Hepatocyte (in vitro differentiated cells): ENCODE results near the gene SIM2. TPM values are rescaled to one million over a fixed set of nuclear protein-coding genes. Genes with fewer than 3 reads are reported as not detected.
"Not testable (repeated sequence)": the region's sequence is repeated elsewhere in the genome, so short reads cannot be mapped to it uniquely, and the experiment has no call there.

ENCODE experiments used
- DNase-seq: peaks from one replicate; pipeline ENCODE4 v3.0.0-alpha.2; 2016; ENCODE audit warnings: low spot score
- H2AFZ ChIP-seq: fragments of 200-600 bp; sonication (generic); 2 replicates; pipeline ENCODE4 v1.6.0; 2016; ENCODE audit warnings: antibody characterized with exemption, mild to moderate bottlenecking
- H3K27ac ChIP-seq: fragments of 200-600 bp; sonication (generic); 2 replicates; pipeline ENCODE4 v1.5.1; 2016; ENCODE audit warnings: mild to moderate bottlenecking
- H3K27me3 ChIP-seq: fragments of 200-600 bp; sonication (generic); 2 replicates; pipeline ENCODE4 v1.6.1; 2016
- H3K36me3 ChIP-seq: fragments of 200-600 bp; sonication (generic); replicated peaks from 2 replicates; pipeline ENCODE4 v1.5.1; 2016; ENCODE audit warnings: low read depth; ENCODE audit not compliant: insufficient read depth
- H3K4me1 ChIP-seq: fragments of 200-600 bp; sonication (generic); 2 replicates; pipeline ENCODE4 v1.5.1; 2016; ENCODE audit warnings: mild to moderate bottlenecking, moderate library complexity; ENCODE audit not compliant: insufficient read depth
- H3K4me2 ChIP-seq: fragments of 200-600 bp; sonication (generic); 2 replicates; pipeline ENCODE4 v1.6.0; 2016
- H3K4me3 ChIP-seq: fragments of 200-600 bp; sonication (generic); 2 replicates; pipeline ENCODE4 v1.5.1; 2016; ENCODE audit warnings: mild to moderate bottlenecking
- H3K79me2 ChIP-seq: fragments of 200-600 bp; sonication (generic); 2 replicates; pipeline ENCODE4 v1.6.0; 2017; ENCODE audit warnings: mild to moderate bottlenecking
- H3K9me2 ChIP-seq: fragments of 200-600 bp; sonication (generic); replicated peaks from 2 replicates; pipeline ENCODE4 v1.6.0; 2017; ENCODE audit warnings: mild to moderate bottlenecking; ENCODE audit not compliant: insufficient read depth
- H3K9me3 ChIP-seq: fragments of 200-600 bp; sonication (generic); 2 replicates; pipeline ENCODE4 v1.5.1; 2016; ENCODE audit warnings: low read depth, mild to moderate bottlenecking
- H4K20me1 ChIP-seq: fragments of 200-600 bp; sonication (generic); 2 replicates; pipeline ENCODE4 v1.6.0; 2016; ENCODE audit warnings: mild to moderate bottlenecking; ENCODE audit not compliant: insufficient read depth, poor library complexity, severe bottlenecking
- CTCF ChIP-seq: fragments of 200-600 bp; sonication (generic); IDR thresholded peaks from 2 replicates; pipeline ENCODE4 v1.5.1; 2016; ENCODE audit warnings: antibody characterized with exemption, mild to moderate bottlenecking; ENCODE audit not compliant: poor library complexity
- EZH2 ChIP-seq: fragments of 200-600 bp; sonication (generic); IDR thresholded peaks from 2 replicates; pipeline ENCODE4 v1.6.1; 2016; ENCODE audit warnings: antibody characterized with exemption, mild to moderate bottlenecking, borderline replicate concordance
- EZH2phosphoT487 ChIP-seq: fragments of 200-600 bp; sonication (generic); IDR thresholded peaks from one replicate; pipeline ENCODE4 v1.6.1; 2018; ENCODE audit warnings: antibody characterized with exemption, mild to moderate bottlenecking, low read depth, moderate library complexity; ENCODE audit not compliant: unreplicated experiment, severe bottlenecking
- WGBS: methylation state at CpG from one replicate; pipeline ENCODE4 v1.1.6; 2016; ENCODE audit warnings: low lambda C conversion rate; ENCODE audit errors: missing lambda C conversion rate; 5-methylcytosine and 5-hydroxymethylcytosine counted together
- polyA plus RNA-seq: library from polyadenylated mRNA; unstranded; fragments of >200 nt; fragmentation: Nextera tagmentation; extraction: Ambion mirVana; gene quantifications from 2 replicates; pipeline ENCODE4 v1.2.1, GENCODE V29; 2016
- total RNA-seq: library from RNA; depleted of rRNA; stranded (reverse); fragments of >200 nt; gene quantifications from 2 replicates; pipeline ENCODE4 v1.2.3, GENCODE V29; 2014

Gene SIM2
- total and polyA plus RNA-seq, 2 experiments from 2014 or later: 0.20 to 0.35 TPM

GRCh38 chr21:36665806-36666205 is 33.1 kb upstream of the SIM2 start:
- Histone ChIP-seq H3K4me2 (no peak overlapping the region), H3K79me2 (no peaks in the 10 kb centered on the region), H3K9me2 (no peaks in the 10 kb centered on the region), H3K4me3 (no peak overlapping the region), H3K4me1 (peaks cover 6% of the 10 kb centered on the region), H3K27me3 (no peaks in the 10 kb centered on the region), H3K9me3 (no peaks in the 10 kb centered on the region), H3K36me3 (no peaks in the 10 kb centered on the region), H3K27ac (no peak overlapping the region), H2AFZ (no peak overlapping the region), H4K20me1 (no peaks in the 10 kb centered on the region)
- no peak for TF ChIP-seq EZH2phosphoT487
- TF ChIP-seq EZH2: no peak
- no peak for TF ChIP-seq CTCF
- WGBS: 88% methylated on average over 6 of the region's 6 CpGs
- DNase-seq: no peak

GRCh38 chr21:36668713-36669112 is 30.2 kb upstream of the SIM2 start:
- Histone ChIP-seq H3K79me2 (no peaks in the 10 kb centered on the region), H4K20me1 (no peaks in the 10 kb centered on the region), H3K27ac (no peak overlapping the region), H3K9me3 (no peaks in the 10 kb centered on the region), H3K36me3 (no peaks in the 10 kb centered on the region), H2AFZ (no peak overlapping the region), H3K4me2 (no peak overlapping the region), H3K9me2 (no peaks in the 10 kb centered on the region), H3K27me3 (no peaks in the 10 kb centered on the region), H3K4me1 (no peaks in the 10 kb centered on the region), H3K4me3 (no peak overlapping the region)
- TF ChIP-seq EZH2phosphoT487: no peak
- no peak for TF ChIP-seq EZH2
- 81% methylated on average over 8 of the region's 9 CpGs for WGBS
- DNase-seq: no peak

GRCh38 chr21:36671836-36672235 is 27.1 kb upstream of the SIM2 start:
- Histone ChIP-seq H3K4me2 (no peak overlapping the region), H3K27me3 (no peaks in the 10 kb centered on the region), H3K4me3 (no peak overlapping the region), H3K27ac (no peak overlapping the region), H3K9me2 (no peaks in the 10 kb centered on the region), H3K4me1 (no peaks in the 10 kb centered on the region), H3K79me2 (no peaks in the 10 kb centered on the region), H4K20me1 (no peaks in the 10 kb centered on the region), H3K9me3 (no peaks in the 10 kb centered on the region), H2AFZ (no peak overlapping the region), H3K36me3 (no peaks in the 10 kb centered on the region)
- WGBS: 88% methylated on average over 2 of the region's 2 CpGs
- no peak for TF ChIP-seq EZH2
- TF ChIP-seq CTCF: no peak
- TF ChIP-seq EZH2phosphoT487: no peak
- DNase-seq: no peak

GRCh38 chr21:36672296-36672695 is 26.6 kb upstream of the SIM2 start:
- not testable (repeated sequence) for H3K4me3 ChIP-seq, H3K27me3 ChIP-seq, H3K4me2 ChIP-seq, H3K4me1 ChIP-seq, H3K9me2 ChIP-seq, H3K79me2 ChIP-seq, DNase-seq, H2AFZ ChIP-seq, H3K27ac ChIP-seq, H4K20me1 ChIP-seq, H3K9me3 ChIP-seq, H3K36me3 ChIP-seq
- 86% methylated on average over 2 of the region's 2 CpGs for WGBS
